Measurements from ENCODE around the gene GDF15. TPM values are rescaled to one million over a fixed set of nuclear protein-coding genes. Genes with fewer than 3 reads are reported as not detected.

The GDF15 gene
- total RNA-seq, 4 donors from 2014 or later: 0.76 to 2.3 TPM; not detected in 2

DNA sequence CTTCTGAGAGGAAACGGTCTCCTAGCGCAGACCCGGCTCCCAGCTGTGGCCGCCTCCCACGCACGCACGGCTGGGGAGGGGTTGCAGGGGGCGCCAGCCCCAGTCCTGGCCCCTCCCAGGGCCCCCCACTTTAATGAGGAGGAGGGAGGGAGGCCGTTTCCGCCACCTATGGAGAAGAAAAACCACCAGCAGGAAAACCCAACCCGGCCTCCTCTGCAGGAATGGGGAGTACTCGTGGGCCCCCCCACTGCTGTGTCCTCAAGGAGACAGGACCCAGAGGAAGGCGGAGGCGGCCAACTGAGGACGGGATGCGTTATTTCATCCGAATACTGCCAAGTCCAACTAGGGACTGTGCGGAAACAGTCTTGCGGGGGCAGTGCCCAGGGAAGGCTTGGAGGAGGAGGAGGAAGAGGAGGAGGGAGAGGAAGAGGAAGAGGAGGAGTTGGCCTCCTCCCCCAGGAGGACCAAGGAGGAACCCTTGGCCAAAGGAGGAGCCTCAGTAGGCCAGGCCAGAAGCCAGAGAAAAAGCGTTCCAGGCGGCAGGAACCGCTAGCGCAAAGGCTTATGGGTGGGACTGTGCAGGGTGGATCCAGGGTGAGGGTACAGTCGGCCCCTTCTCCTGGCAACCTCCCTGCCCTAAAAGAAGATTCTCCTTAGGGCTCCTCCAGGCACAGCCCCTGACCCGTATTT is 29.4 kb downstream of the GDF15 start:
- no peaks in the 10 kb centered on the region for H3K9me3 ChIP-seq
- 17 to 26% methylated on average over 18 to 19 of the region's 25 CpGs for WGBS, 2 donors
- no peak for TF ChIP-seq CTCF (IDR thresholded peaks at IDR 0.05)
- peak in 1 of 4 donors; percentile 36 for TF ChIP-seq POLR2A (IDR thresholded peaks at IDR 0.05)
- H3K36me3 ChIP-seq: no peaks in the 10 kb centered on the region
- peak overlapping the region; percentile 3 to 58 (median 26) for H3K4me3 ChIP-seq
- H3K27ac ChIP-seq: peak overlapping the region; percentile 67 to 94 (median 92)
- H3K4me1 ChIP-seq: peaks cover 49 to 65% (median 55%) of the 10 kb centered on the region in 3 donors
- DNase-seq: no peak
- intact Hi-C loops (cut with DNase I): no loop called here
- peaks cover 0 to 31% (median 0%) of the 10 kb centered on the region in 4 donors for H3K27me3 ChIP-seq

- H3K27me3 ChIP-seq: peaks cover 0 to 31% (median 0%) of the 10 kb centered on the region in 4 donors
- intact Hi-C loops (cut with DNase I): no loop called here
- H3K9me3 ChIP-seq: no peaks in the 10 kb centered on the region
- DNase-seq: no peak
- 0% methylated on average over 2 to 18 of the region's 44 CpGs for WGBS, 2 donors
- H3K36me3 ChIP-seq: no peaks in the 10 kb centered on the region
- peak overlapping the region; percentile 67 to 94 (median 92) for H3K27ac ChIP-seq
- H3K4me3 ChIP-seq: peak overlapping the region; percentile 5 to 90 (median 56)
- TF ChIP-seq CTCF (IDR thresholded peaks at IDR 0.05) (no peak), POLR2A (IDR thresholded peaks at IDR 0.05) (peak in 1 of 4 donors; percentile 5)
- peaks cover 62 to 75% (median 63%) of the 10 kb centered on the region in 3 donors for H3K4me1 ChIP-seq
Measured at GRCh38 chr19:18416778-18417249, 30.9 kb downstream of the GDF15 start.

DNA sequence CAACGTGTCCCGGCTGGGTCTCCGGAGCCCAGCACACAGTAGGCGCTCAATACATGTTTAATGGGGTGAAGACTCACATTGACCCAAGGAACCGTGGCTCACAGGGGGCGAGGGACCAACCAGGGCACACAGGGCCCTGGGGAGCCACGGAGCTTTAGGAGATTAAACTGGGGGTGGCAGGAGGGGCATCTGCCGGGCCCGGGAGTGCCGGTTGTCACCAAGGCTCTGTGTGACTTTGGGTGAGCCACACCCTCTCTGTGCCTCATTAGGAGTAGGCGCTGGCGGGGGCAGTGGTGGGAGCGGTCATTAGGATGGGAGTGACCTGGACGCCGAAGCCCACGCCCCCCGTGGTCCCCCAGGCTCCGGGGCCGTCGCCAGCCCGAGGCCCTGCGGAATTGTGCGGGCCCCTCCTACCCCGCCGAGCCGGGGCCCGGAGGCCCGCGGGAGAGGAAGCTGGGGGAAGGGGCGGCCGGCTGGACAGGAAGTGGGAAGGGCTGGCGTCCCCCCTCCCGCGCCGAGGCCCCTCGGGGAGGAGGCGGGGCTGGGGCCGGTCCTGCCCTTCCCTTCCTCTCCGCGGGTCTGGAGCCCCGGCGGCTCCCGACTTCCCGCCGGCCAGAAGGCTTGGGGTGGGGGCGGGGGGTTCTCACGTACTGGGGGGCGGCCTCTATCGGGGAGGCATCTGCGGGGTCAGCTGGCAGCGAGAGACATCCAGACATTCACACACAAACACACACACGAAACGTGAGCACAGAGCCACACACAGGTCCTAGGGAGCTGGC is 31.5 kb downstream of the GDF15 start:
- H3K27ac ChIP-seq: peak overlapping the region; percentile 67 to 94 (median 92)
- intact Hi-C loops (cut with DNase I): no loop called here
- no peak for DNase-seq
- peaks cover 0 to 31% (median 0%) of the 10 kb centered on the region in 4 donors for H3K27me3 ChIP-seq
- no peaks in the 10 kb centered on the region for H3K9me3 ChIP-seq
- 0% methylated on average over 2 to 4 of the region's 53 CpGs for WGBS, 2 donors
- H3K4me1 ChIP-seq: peaks cover 62 to 81% (median 63%) of the 10 kb centered on the region in 3 donors
- H3K4me3 ChIP-seq: peak overlapping the region; percentile 5 to 90 (median 56)
- TF ChIP-seq CTCF (IDR thresholded peaks at IDR 0.05): no peak
- peak in 2 of 4 donors; percentile 55 to 65 for TF ChIP-seq POLR2A (IDR thresholded peaks at IDR 0.05)
- no peaks in the 10 kb centered on the region for H3K36me3 ChIP-seq

GRCh38 chr19:18418029-18418482 is 32.1 kb downstream of the GDF15 start:
- WGBS, 2 donors: 0 to 7% methylated on average over 5 to 6 of the region's 30 CpGs
- intact Hi-C loops (cut with DNase I): no loop called here
- TF ChIP-seq CTCF (IDR thresholded peaks at IDR 0.05): no peak
- no peak for TF ChIP-seq POLR2A (IDR thresholded peaks at IDR 0.05)
- DNase-seq: no peak
- peaks cover 62 to 87% (median 63%) of the 10 kb centered on the region in 3 donors for H3K4me1 ChIP-seq
- H3K36me3 ChIP-seq: no peaks in the 10 kb centered on the region
- H3K27me3 ChIP-seq: peaks cover 0 to 31% (median 0%) of the 10 kb centered on the region in 4 donors
- no peaks in the 10 kb centered on the region for H3K9me3 ChIP-seq
- H3K4me3 ChIP-seq: peak overlapping the region in 3 of 4 donors; percentile 38 to 90 (median 74)
- peak overlapping the region; percentile 67 to 94 (median 92) for H3K27ac ChIP-seq

Measured in esophagus squamous epithelium (tissue), 5 donors.